ENCODE data around the gene WIPF2.

The WIPF2 gene

DNA sequence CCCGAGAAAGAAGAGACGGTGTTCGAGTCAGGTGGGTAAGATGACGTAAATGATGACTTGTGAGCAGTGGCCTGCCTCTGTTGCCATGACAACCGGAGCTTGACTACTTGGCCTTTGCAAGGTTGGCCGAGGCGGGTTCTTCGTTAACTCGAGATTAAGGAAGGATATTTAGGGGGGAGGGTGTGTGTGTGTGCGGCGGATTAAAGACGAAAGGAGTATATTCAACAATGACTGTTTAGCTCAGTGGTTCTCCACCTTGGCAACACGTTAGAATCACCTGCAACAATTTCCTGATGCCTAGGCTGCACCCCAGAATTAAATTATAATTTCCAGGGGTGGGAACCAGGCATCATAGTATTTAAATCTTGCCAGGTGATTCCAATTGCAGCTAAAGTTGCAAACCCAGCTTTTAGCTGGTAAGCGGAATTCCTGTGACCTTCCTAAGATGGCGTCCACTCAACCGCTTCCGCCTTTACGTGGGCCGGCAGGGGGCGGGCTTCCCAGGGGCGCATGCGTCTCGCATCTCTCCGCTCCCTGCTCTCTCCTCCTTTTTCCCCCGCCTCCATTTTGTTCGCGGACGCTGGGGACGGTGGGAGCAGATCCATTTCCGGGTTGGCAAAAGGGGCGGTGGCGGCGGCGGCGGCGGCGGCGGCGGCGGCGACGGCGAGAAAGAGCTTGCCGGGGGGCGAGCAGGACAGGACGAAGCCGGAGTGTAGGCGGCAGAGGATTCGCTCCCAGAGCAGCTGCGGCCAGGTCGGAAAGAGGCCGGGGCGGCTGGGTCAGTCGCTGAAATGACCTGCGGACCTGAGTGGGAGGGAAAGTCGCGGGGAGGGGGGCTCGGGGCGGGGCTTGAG is at the start of gene WIPF2:
WIPF2 (plus strand) TSS at position 565 of the 854 bp plus-strand sequence. CDS start 37,156 bp downstream, outside the sequence.
- Mint-ChIP-seq H3K36me3 (ENCODE audit: low read depth) (peaks cover 18% of the 10 kb centered on the region), H3K27ac (peak within 1 kb of the TSS; percentile 95), H3K4me1 (ENCODE audit: low read depth) (peaks cover 39% of the 10 kb centered on the region), H3K9me3 (no peaks in the 10 kb centered on the region), H3K27me3 (no peaks in the 10 kb centered on the region), H3K4me3 (peak within 1 kb of the TSS; percentile 94)
- intact Hi-C loops (cut with micrococcal nuclease) = loop anchor here (1.0 to 2.0 kb wide), 2 partner anchors 68 to 71 kb away; partner anchors contain the start of gene CDC6

DNA sequence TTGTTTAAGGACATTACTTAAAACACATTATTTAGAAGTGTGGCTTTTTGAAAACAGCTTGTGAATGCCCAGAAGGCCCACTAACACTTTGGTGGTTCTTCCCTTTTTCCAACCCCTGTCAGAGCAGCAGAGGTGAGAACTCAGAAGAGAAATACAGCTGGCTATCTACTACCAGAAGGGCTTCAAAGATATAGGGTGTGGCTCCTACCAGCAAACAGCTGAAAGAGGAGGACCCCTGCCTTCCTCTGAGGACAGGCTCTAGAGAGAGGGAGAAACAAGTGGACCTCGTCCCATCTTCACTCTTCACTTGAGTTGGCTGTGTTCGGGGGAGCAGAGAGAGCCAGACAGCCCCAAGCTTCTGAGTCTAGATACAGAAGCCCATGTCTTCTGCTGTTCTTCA is 48.8 kb upstream of the WIPF2 start:
- Mint-ChIP-seq H3K4me3 (no peak overlapping the region), H3K36me3 (ENCODE audit: low read depth) (peaks cover 98% of the 10 kb centered on the region), H3K27me3 (no peaks in the 10 kb centered on the region), H3K4me1 (ENCODE audit: low read depth) (peaks cover 9% of the 10 kb centered on the region), H3K27ac (no peak overlapping the region), H3K9me3 (no peaks in the 10 kb centered on the region)
- intact Hi-C loops (cut with micrococcal nuclease) = no loop called here

GRCh38 chr17:40171750-40172149 is 47.4 kb upstream of the WIPF2 start:
- H3K27ac Mint-ChIP-seq = no peak overlapping the region
- peaks cover 98% of the 10 kb centered on the region for H3K36me3 Mint-ChIP-seq (ENCODE audit: low read depth)
- H3K4me1 Mint-ChIP-seq (ENCODE audit: low read depth) = peaks cover 15% of the 10 kb centered on the region
- H3K9me3 Mint-ChIP-seq = no peaks in the 10 kb centered on the region
- intact Hi-C loops (cut with micrococcal nuclease) = no loop called here
- peaks cover 2% of the 10 kb centered on the region for H3K27me3 Mint-ChIP-seq
- H3K4me3 Mint-ChIP-seq = no peak overlapping the region

- Mint-ChIP-seq H3K27me3 (peaks cover 14% of the 10 kb centered on the region), H3K9me3 (no peaks in the 10 kb centered on the region), H3K27ac (no peak overlapping the region), H3K4me1 (ENCODE audit: low read depth) (peaks cover 19% of the 10 kb centered on the region), H3K4me3 (no peak overlapping the region), H3K36me3 (ENCODE audit: low read depth) (peaks cover 90% of the 10 kb centered on the region)
- intact Hi-C loops (cut with micrococcal nuclease) = no loop called here
Measured at GRCh38 chr17:40173091-40173777, 45.9 kb upstream of the WIPF2 start.

GRCh38 chr17:40173778-40174135 is 45.3 kb upstream of the WIPF2 start:
- H3K27ac Mint-ChIP-seq = no peak overlapping the region
- H3K4me1 Mint-ChIP-seq (ENCODE audit: low read depth) = peaks cover 17% of the 10 kb centered on the region
- no peak overlapping the region for H3K4me3 Mint-ChIP-seq
- intact Hi-C loops (cut with micrococcal nuclease) = no loop called here
- H3K9me3 Mint-ChIP-seq = no peaks in the 10 kb centered on the region
- H3K36me3 Mint-ChIP-seq (ENCODE audit: low read depth) = peaks cover 90% of the 10 kb centered on the region
- peaks cover 19% of the 10 kb centered on the region for H3K27me3 Mint-ChIP-seq

GRCh38 chr17:40174514-40174913 is 44.6 kb upstream of the WIPF2 start:
- H3K4me3 Mint-ChIP-seq = no peak overlapping the region
- peaks cover 82% of the 10 kb centered on the region for H3K36me3 Mint-ChIP-seq (ENCODE audit: low read depth)
- intact Hi-C loops (cut with micrococcal nuclease) = no loop called here
- no peaks in the 10 kb centered on the region for H3K9me3 Mint-ChIP-seq
- no peak overlapping the region for H3K27ac Mint-ChIP-seq
- H3K4me1 Mint-ChIP-seq (ENCODE audit: low read depth) = peaks cover 16% of the 10 kb centered on the region
- H3K27me3 Mint-ChIP-seq = peaks cover 19% of the 10 kb centered on the region

DNA sequence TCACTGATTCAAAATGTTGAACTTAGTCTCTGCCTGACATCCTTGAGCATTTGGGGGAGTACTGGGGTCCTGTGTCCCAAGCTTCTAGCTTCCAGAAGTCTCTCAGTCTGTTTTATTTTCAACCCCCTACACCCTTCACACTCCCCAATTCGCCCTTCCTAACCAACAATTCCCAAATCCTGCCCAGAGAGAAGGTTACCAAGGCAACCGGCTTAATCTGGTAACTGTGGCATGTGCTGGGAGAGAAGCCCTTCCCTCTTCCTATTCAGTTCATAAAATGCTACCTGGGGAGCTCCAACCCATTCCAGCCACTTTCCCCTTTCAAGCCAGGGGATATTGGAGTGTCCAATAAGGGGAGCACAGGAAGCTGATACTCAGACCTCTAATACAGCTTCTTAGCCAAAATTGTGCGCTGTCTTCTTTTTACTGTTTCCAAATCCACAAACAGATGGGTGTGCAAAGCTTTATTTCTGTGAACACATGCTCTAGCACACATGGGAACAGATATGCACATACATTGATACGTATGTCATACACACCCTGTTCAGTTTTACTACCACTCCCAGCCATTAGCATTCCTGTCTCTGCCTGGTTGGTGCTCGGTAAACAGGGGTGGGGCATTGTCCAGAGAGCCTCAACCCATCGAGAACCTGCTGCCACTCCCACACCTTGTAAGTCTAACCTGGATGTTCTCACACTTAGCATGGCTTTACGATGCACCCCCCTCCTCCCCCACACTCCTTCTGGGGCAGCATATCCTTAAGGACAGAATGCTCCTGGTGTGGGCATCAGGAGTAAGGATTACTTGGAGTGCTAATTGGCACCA is 43.0 kb upstream of the WIPF2 start:
- intact Hi-C loops (cut with micrococcal nuclease) = no loop called here
- Mint-ChIP-seq H3K27me3 (peaks cover 19% of the 10 kb centered on the region), H3K9me3 (no peaks in the 10 kb centered on the region), H3K27ac (no peak overlapping the region), H3K4me1 (ENCODE audit: low read depth) (peaks cover 27% of the 10 kb centered on the region), H3K36me3 (ENCODE audit: low read depth) (peaks cover 66% of the 10 kb centered on the region), H3K4me3 (no peak overlapping the region)

GRCh38 chr17:40176754-40177110 is 42.4 kb upstream of the WIPF2 start:
- peaks cover 60% of the 10 kb centered on the region for H3K36me3 Mint-ChIP-seq (ENCODE audit: low read depth)
- no peaks in the 10 kb centered on the region for H3K9me3 Mint-ChIP-seq
- no peak overlapping the region for H3K27ac Mint-ChIP-seq
- intact Hi-C loops (cut with micrococcal nuclease) = no loop called here
- peaks cover 27% of the 10 kb centered on the region for H3K4me1 Mint-ChIP-seq (ENCODE audit: low read depth)
- H3K27me3 Mint-ChIP-seq = peaks cover 19% of the 10 kb centered on the region
- H3K4me3 Mint-ChIP-seq = no peak overlapping the region

DNA sequence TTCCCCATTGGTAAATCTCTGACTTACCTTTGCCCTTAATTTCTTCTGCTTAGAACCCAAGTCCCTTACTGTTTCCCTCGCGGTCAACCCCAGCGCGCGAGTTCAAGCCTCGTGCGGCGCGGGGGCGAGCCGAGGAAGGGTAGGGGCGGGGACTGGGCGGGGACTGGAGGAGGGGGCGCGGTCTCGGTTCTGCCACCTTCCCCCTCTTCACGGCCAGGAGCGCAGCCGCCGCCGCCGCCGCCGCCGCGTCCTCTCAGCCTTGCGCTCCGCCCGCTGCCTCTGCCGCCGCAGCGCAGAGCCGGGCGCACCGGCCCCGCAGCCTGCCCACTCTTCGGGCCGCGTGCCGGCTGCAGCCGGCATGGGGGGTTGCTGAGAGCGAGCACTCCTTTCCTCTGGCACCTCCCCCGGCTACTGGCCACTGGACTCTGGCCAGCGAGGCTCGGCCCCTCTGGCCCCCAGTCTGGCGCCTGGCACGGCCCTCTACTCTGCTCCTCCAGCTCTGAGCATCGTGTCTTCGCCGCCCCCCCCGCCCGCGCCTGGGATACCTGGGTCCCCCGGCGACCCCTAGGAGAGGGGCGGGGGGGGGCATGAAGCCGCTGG is 41.7 kb upstream of the WIPF2 start, which contains the start of gene RAPGEFL1:
RAPGEFL1 (plus strand) TSS at position 196 of the 600 bp plus-strand sequence; CDS start at position 588, 392 bp downstream.
- H3K9me3 Mint-ChIP-seq = no peaks in the 10 kb centered on the region
- H3K4me1 Mint-ChIP-seq (ENCODE audit: low read depth) = peaks cover 27% of the 10 kb centered on the region
- no peak within 1 kb of the TSS for H3K27ac Mint-ChIP-seq
- intact Hi-C loops (cut with micrococcal nuclease) = no loop called here
- H3K27me3 Mint-ChIP-seq = peaks cover 19% of the 10 kb centered on the region
- peaks cover 54% of the 10 kb centered on the region for H3K36me3 Mint-ChIP-seq (ENCODE audit: low read depth)
- H3K4me3 Mint-ChIP-seq = peak within 1 kb of the TSS; percentile 63

GRCh38 chr17:40178021-40178601 is 41.0 kb upstream of the WIPF2 start:
- Mint-ChIP-seq H3K4me1 (ENCODE audit: low read depth) (peaks cover 27% of the 10 kb centered on the region), H3K27ac (no peak overlapping the region), H3K27me3 (peaks cover 19% of the 10 kb centered on the region), H3K9me3 (no peaks in the 10 kb centered on the region), H3K36me3 (ENCODE audit: low read depth) (peaks cover 46% of the 10 kb centered on the region), H3K4me3 (peak overlapping the region; percentile 4)
- intact Hi-C loops (cut with micrococcal nuclease) = no loop called here

DNA sequence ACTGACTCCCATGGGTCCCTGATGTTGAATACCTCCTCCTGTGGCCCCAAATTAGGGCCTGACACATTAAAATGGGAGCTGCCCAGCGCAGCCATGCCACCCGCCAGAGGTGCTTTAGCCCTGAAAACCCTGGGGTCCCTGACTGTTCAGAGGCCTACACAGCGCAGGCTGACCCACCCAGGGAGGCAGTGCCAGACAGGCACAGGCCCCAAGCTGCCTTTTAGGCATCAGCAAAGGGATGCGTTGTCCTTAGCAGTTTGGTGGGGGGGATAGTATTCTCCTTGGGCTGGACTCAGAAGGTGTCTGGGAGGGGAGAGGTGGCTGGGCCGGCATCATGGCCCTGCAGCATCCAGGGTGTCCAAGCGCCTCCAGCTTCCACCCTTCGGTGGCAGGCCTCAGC is 40.4 kb upstream of the WIPF2 start:
- intact Hi-C loops (cut with micrococcal nuclease) = no loop called here
- Mint-ChIP-seq H3K9me3 (no peaks in the 10 kb centered on the region), H3K4me3 (no peak overlapping the region), H3K27ac (no peak overlapping the region), H3K4me1 (ENCODE audit: low read depth) (peaks cover 27% of the 10 kb centered on the region), H3K27me3 (peaks cover 19% of the 10 kb centered on the region), H3K36me3 (ENCODE audit: low read depth) (peaks cover 41% of the 10 kb centered on the region)

DNA sequence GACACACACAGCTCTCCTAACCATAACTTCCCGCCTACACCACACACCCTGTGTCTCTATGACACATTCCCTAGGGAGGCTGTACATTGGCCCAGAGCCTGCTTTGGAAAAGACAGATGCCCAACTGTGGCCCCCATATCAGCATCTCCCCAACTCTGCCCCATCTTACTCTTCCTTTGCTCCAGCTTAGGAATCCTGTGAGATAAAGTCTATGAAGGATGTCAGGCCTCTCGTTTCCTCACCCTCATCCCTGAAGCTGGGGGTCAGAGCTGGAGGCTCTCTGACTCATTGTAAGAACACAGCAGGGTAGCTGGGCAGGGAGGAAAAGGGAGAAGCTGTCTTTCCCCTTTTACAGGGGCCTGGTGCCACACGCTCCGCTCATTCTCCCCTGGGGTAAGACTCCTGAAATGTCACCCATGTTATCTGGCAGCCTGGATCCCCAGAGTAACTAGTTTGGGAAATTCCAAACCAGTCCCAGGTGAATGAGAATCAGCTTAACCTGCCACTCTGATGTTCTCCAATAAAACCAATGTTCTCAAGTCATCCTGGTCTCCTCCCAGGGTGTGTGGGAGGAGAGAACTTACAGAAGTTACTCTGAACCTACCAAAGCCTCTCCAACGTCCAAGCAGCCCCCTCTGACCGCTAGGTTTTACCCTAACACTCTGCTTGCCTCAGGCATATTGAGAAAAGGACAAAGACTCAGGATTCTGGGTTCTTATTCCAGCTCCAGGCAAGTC is 39.0 kb upstream of the WIPF2 start:
- Mint-ChIP-seq H3K27ac (no peak overlapping the region), H3K4me3 (no peak overlapping the region), H3K36me3 (ENCODE audit: low read depth) (peaks cover 26% of the 10 kb centered on the region), H3K9me3 (no peaks in the 10 kb centered on the region), H3K4me1 (ENCODE audit: low read depth) (peaks cover 29% of the 10 kb centered on the region), H3K27me3 (peaks cover 19% of the 10 kb centered on the region)
- intact Hi-C loops (cut with micrococcal nuclease) = no loop called here

GRCh38 chr17:40180694-40181093 is 38.4 kb upstream of the WIPF2 start:
- intact Hi-C loops (cut with micrococcal nuclease) = no loop called here
- Mint-ChIP-seq H3K4me1 (ENCODE audit: low read depth) (peaks cover 32% of the 10 kb centered on the region), H3K9me3 (no peaks in the 10 kb centered on the region), H3K27me3 (peaks cover 19% of the 10 kb centered on the region), H3K36me3 (ENCODE audit: low read depth) (peaks cover 23% of the 10 kb centered on the region), H3K27ac (no peak overlapping the region), H3K4me3 (no peak overlapping the region)
